GM18519 (cell line): ENCODE data around the gene SLC7A6.

Experiments
- ATAC-seq: cut with Tn5 transposase; IDR thresholded peaks from one replicate; pipeline ENCODE4 v1.9.1; 2021; ENCODE audit warnings: mild to moderate bottlenecking, moderate library complexity; ENCODE audit not compliant: unreplicated experiment, low FRiP score

The SLC7A6 gene

GRCh38 chr16:68338326-68339119 is 74.2 kb downstream of the SLC7A6 start:
- ATAC-seq, result no peak

DNA sequence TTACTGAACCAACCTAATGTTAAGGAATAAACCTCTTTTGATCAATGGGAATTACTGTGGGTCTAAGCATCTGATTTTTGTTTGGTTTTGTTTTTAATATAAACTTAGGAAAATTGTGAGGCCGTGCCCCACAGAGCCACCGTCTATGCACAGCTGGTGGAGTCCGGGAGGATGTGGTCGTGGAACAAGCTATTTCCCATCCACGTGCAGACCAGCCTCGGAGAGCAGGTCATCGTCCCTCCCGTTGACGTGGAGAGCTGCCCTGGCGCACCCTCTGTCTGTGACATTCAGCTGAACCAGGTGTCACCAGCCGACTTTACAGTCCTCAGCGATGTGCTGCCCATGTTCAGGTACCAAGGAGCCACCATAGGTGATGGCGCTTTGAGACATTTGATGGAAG is 74.9 kb downstream of the SLC7A6 start:
- no peak for ATAC-seq

DNA sequence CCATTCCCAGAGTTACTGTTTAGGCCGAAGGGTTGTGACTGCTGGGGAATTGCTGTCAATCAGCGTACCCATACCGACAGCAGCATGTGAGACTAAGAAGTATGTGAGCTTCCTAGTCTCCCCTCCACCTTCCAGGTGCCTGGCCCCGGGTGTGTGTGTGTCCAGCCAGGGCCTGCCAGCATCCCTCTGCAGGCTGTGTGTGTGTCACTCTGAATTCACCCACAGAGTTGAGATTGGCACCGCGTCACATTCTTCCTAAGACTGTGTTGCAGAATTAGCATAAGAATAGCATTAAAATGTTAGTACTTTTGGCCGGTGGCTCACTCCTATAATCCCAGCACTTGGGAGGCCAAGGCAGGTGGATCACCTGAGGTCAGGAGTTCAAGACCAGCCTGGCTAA is 78.3 kb downstream of the SLC7A6 start:
- no peak for ATAC-seq

GRCh38 chr16:68343137-68343536 is 78.8 kb downstream of the SLC7A6 start:
- no peak for ATAC-seq

DNA sequence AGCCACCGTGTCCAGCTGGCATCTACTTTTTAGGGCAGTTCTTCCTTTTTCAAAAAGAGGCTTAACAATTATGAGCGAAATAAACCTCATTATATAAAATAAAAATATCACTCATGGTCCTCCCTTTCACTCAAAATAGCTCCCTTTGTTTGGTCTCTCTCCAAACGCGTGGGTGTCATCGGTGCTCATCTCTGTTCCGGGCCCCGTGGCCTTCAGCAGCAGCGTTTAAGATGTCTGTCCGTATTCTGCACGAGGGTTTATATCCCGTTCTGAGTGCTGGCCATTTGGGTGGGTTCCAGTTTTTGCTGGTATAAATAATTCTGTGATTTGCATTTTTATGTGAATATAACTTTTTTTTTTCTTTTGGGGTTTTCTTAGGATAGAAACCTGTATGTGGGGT is 79.9 kb downstream of the SLC7A6 start:
- no peak for ATAC-seq

GRCh38 chr16:68345351-68345810 is 81.1 kb downstream of the SLC7A6 start:
- no peak for ATAC-seq

- no peak for ATAC-seq
Observed at GRCh38 chr16:68345958-68346635, 81.8 kb downstream of the SLC7A6 start.

GRCh38 chr16:68346892-68347480 is 82.7 kb downstream of the SLC7A6 start:
- ATAC-seq, result no peak

GRCh38 chr16:68347605-68348004 is 83.3 kb downstream of the SLC7A6 start:
- ATAC-seq, result no peak

- no peak for ATAC-seq
Observed at GRCh38 chr16:68348639-68349445, 84.5 kb downstream of the SLC7A6 start.

DNA sequence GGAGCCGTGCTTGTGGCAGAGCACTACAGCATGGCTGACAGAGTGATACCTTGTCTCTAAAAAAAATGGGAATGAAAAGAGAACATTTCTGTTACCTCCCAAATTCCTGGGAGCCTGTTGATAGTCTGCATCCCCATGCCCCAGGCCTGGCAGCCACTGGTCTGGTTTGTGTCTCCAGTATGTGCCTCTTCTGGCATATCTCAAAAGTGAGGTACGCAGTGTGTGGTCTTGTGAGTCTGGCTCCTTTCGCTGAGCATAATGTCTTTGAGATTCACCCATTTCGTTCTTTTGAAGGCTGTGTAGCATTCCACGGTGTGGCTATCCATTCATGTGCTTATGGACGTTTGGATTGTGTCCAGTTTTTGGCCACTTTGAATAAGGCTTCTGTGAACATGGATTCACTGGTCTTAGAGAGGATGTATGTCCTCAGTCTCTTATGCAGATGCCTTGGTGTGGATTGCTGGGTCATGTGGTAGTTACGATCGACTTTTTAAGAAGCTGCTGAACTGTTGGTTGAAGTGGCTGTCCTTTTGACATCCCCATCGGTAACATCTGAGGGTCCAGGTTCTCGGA is 85.6 kb downstream of the SLC7A6 start:
- no peak for ATAC-seq

GRCh38 chr16:68350813-68351350 is 86.6 kb downstream of the SLC7A6 start:
- ATAC-seq, result no peak
